GM12878 (cell line): ENCODE results near the gene TCEA2. TPM values are rescaled to one million over a fixed set of nuclear protein-coding genes. Genes with fewer than 3 reads are reported as not detected.

Experiments
- ATAC-seq: fragments of 200-7000 bp; cut with Tn5 transposase; 3 replicates; pipeline ENCODE4 v1.9.1; 2020; ENCODE audit warnings: mild to moderate bottlenecking, moderate library complexity
- BruUV-seq: library from RNA; stranded (reverse); fragments of 400-500 nt; replicated peaks from 2 replicates; lab custom pipeline; 2021; lab: Mats Ljungman, UMichigan
- CTCF ChIA-PET: fragments of 300-600 bp; sonication (Branson Sonifier 250); formaldehyde crosslinking; extraction: SDS; loops from one replicate; lab custom pipeline; 2021; ENCODE audit warnings: inconsistent platforms; lab: Yijun Ruan, JAX
- POLR2A ChIA-PET: fragments of 350-600 bp; formaldehyde crosslinking; extraction: SDS; loops from one replicate; lab custom pipeline; 2021; ENCODE audit warnings: inconsistent platforms; lab: Charles Lee
- RAD21 ChIA-PET: fragments of 300-600 bp; sonication (Branson Sonifier 250); formaldehyde crosslinking; loops from one replicate; lab custom pipeline; 2023; ENCODE audit warnings: antibody characterized with exemption; ENCODE audit not compliant: unreplicated experiment; lab: Charles Lee
- SMC1A ChIA-PET: fragments of 300-600 bp; sonication (Branson Sonifier 250); formaldehyde crosslinking; loops from one replicate; lab custom pipeline; 2023; ENCODE audit not compliant: unreplicated experiment, uncharacterized antibody; lab: Charles Lee
- DNase-seq: peaks from one replicate; pipeline ENCODE4 v3.0.0-alpha.2; 2011; ENCODE audit warnings: low read depth, low spot score
- FAIRE-seq: peaks from 3 replicates; lab custom pipeline; 2011; peaks lifted over from hg19 to GRCh38; lab: Jason Lieb, UNC
- H2AFZ ChIP-seq: 2 replicates; pipeline ENCODE4 v1.6.0; 2011; ENCODE audit warnings: low read depth, low read length, control low read depth; ENCODE audit not compliant: control insufficient read depth
- H3K27ac ChIP-seq: 2 replicates; pipeline ENCODE4 v1.5.1; 2011; ENCODE audit warnings: control low read depth; ENCODE audit not compliant: control insufficient read depth, insufficient read depth
- H3K27me3 ChIP-seq, 2 experiments: replicated peaks in 1 of 2; 2 replicates each; pipeline versions ENCODE4 v1.6.0 to v1.6.1; 2011; ENCODE audit warnings: low read length in 1 of 2; ENCODE audit not compliant: control insufficient read depth in 2 of 2, insufficient read depth in 2 of 2
- H3K36me3 ChIP-seq, 2 experiments: 2 replicates each; pipeline ENCODE4 v1.5.1; 2011; ENCODE audit warnings: low read length in 1 of 2; ENCODE audit not compliant: control insufficient read depth in 2 of 2, insufficient read depth in 2 of 2
- H3K4me1 ChIP-seq: 2 replicates; pipeline ENCODE4 v1.6.1; 2011; ENCODE audit warnings: mild to moderate bottlenecking, low read length, moderate library complexity, mixed read lengths; ENCODE audit not compliant: control insufficient read depth, insufficient read depth
- H3K4me2 ChIP-seq: 2 replicates; pipeline ENCODE4 v1.6.0; 2011; ENCODE audit warnings: control low read depth; ENCODE audit not compliant: control insufficient read depth, insufficient read depth
- H3K4me3 ChIP-seq: fragments of 200-600 bp; sonication (generic); 2 replicates; pipeline ENCODE4 v1.5.1; 2016
- H3K79me2 ChIP-seq: 2 replicates; pipeline ENCODE4 v1.6.0; 2011; ENCODE audit warnings: low read length; ENCODE audit not compliant: control insufficient read depth, insufficient read depth
- H3K9ac ChIP-seq: 2 replicates; pipeline ENCODE4 v1.8.0; 2011; ENCODE audit warnings: low read length, control low read depth, mixed read lengths; ENCODE audit not compliant: control insufficient read depth, insufficient read depth
- H3K9me3 ChIP-seq: replicated peaks from 3 replicates; pipeline ENCODE4 v1.5.1; 2011; ENCODE audit warnings: mild to moderate bottlenecking, low read length; ENCODE audit not compliant: control insufficient read depth, insufficient read depth
- H4K20me1 ChIP-seq: 2 replicates; pipeline ENCODE4 v1.6.0; 2011; ENCODE audit not compliant: control insufficient read depth, insufficient read depth
- CEBPB ChIP-seq, 2 experiments: fragments of 150-350 bp in 1 of 2; IDR thresholded peaks; 2 replicates each; pipeline ENCODE4 v1.6.1; 2012 to 2014; ENCODE audit warnings: low read depth in 2 of 2, low read length in 2 of 2, borderline replicate concordance in 1 of 2, inconsistent platforms in 1 of 2
- EGR1 ChIP-seq, 2 experiments: IDR thresholded peaks; 1 replicate in 1 of 2; 2 replicates in 1 of 2; pipeline ENCODE4 v1.6.1; 2011 to 2012; ENCODE audit warnings: low read depth in 2 of 2, low read length in 2 of 2, borderline replicate concordance in 1 of 2, mild to moderate bottlenecking in 1 of 2, moderate library complexity in 1 of 2
- EP300 ChIP-seq, 2 experiments: fragments of 150-350 bp in 1 of 2; IDR thresholded peaks; 2 replicates each; pipeline ENCODE4 v1.6.1; 2011 to 2012; ENCODE audit warnings: low read depth in 2 of 2, low read length in 2 of 2, borderline replicate concordance in 1 of 2, improper control_type of control experiment in 1 of 2, inconsistent platforms in 1 of 2; ENCODE audit not compliant: control insufficient read depth in 1 of 2
- ETV6 ChIP-seq, 2 experiments: fragments of 450-650 bp in 1 of 2; IDR thresholded peaks in 1 of 2; conservative IDR thresholded peaks in 1 of 2; 2 replicates each; pipeline ENCODE4 v1.6.1; 2014; ENCODE audit warnings: antibody characterized with exemption in 1 of 2, borderline replicate concordance in 1 of 2, low read depth in 1 of 2, mild to moderate bottlenecking in 1 of 2, moderate library complexity in 1 of 2
- HCFC1 ChIP-seq: fragments of 150-350 bp; IDR thresholded peaks from 2 replicates; pipeline ENCODE4 v1.6.1; 2014; ENCODE audit warnings: low read length
- KAT2A ChIP-seq: conservative IDR thresholded peaks from 2 replicates; pipeline ENCODE4 v1.6.1; 2011; ENCODE audit warnings: low read depth, low read length; ENCODE audit not compliant: control insufficient read depth
- MTA3 ChIP-seq: IDR thresholded peaks from 2 replicates; pipeline ENCODE4 v1.6.1; 2012; ENCODE audit warnings: low read length, inconsistent platforms, borderline replicate concordance
- RCOR1 ChIP-seq: conservative IDR thresholded peaks from 2 replicates; pipeline ENCODE4 v1.6.1; 2012; ENCODE audit warnings: low read depth, low read length, improper control_type of control experiment
- SIN3A ChIP-seq: IDR thresholded peaks from 2 replicates; pipeline ENCODE4 v1.6.1; 2012; ENCODE audit warnings: low read depth, low read length, improper control_type of control experiment
- SMARCA5 ChIP-seq: fragments of 450-650 bp; IDR thresholded peaks from 2 replicates; pipeline ENCODE4 v1.6.1; 2017; ENCODE audit warnings: mild to moderate bottlenecking
- STAT3 ChIP-seq: IDR thresholded peaks from 2 replicates; pipeline ENCODE4 v1.6.1; 2011; ENCODE audit warnings: low read depth, low read length, improper control_type of control experiment
- TCF7 ChIP-seq: IDR thresholded peaks from 2 replicates; pipeline ENCODE4 v1.6.1; 2014; ENCODE audit warnings: antibody characterized with exemption, borderline replicate concordance
- ZNF622 ChIP-seq: fragments of 450-650 bp; IDR thresholded peaks from 2 replicates; pipeline ENCODE4 v1.6.1; 2017; ENCODE audit warnings: mild to moderate bottlenecking, inconsistent platforms
- WGBS: methylation state at CpG from one replicate; pipeline ENCODE4 v1.1.6; 2016; ENCODE audit warnings: low lambda C conversion rate; ENCODE audit not compliant: insufficient replicate concordance, insufficient coverage; ENCODE audit errors: missing lambda C conversion rate; 5-methylcytosine and 5-hydroxymethylcytosine counted together
- in situ Hi-C: fragments of 300-500 bp; cut with MboI; formaldehyde crosslinking; loops from 9 replicates; pipeline ENCODE4 v1.14.3; 2018; ENCODE audit warnings: mixed read lengths
- intact Hi-C: fragments of 100-400 bp; cut with micrococcal nuclease; formaldehyde crosslinking; loops from one replicate; pipeline ENCODE4 v1.14.2; 2022; ENCODE audit not compliant: unreplicated experiment
- polyA plus RNA-seq, 11 experiments: library from polyadenylated mRNA; depleted of rRNA in 4 of 11; unstranded in 6 of 11; stranded (reverse) in 5 of 11; fragments of >200 nt; fragmentation: Nextera tagmentation in 4 of 11; fragmentation: Illumina TruSeq in 1 of 11; extraction: Ambion mirVana in 4 of 11; extraction: Trizol in 1 of 11; gene quantifications; 1 replicate in 1 of 11; 2 replicates in 10 of 11; pipeline versions ENCODE4 v1.2.1 to v1.2.3, GENCODE V29; 2011 to 2016; ENCODE audit warnings: inconsistent platforms in 2 of 11, missing spikeins in 2 of 11, low read depth in 1 of 11
- total RNA-seq, 4 experiments: library from RNA; depleted of rRNA in 3 of 4; stranded (reverse); fragments of >200 nt in 3 of 4; fragmentation: Illumina TruSeq in 1 of 4; extraction: Trizol in 1 of 4; gene quantifications; 2 replicates each; pipeline versions ENCODE4 v1.2.1 to v1.2.3, GENCODE V29; 2013 to 2021
- TF ChIP-seq, protein P1 (sequence below): IDR thresholded peaks from 2 replicates; pipeline ENCODE4 v1.6.1; 2012; ENCODE audit warnings: improper control_type of control experiment, low read depth, low read length; ENCODE audit not compliant: insufficient replicate concordance
- TF ChIP-seq, protein P2 (sequence below): IDR thresholded peaks from 2 replicates; pipeline ENCODE4 v1.6.1; 2012; ENCODE audit warnings: low read depth, low read length, improper control_type of control experiment

The TCEA2 gene
- total and polyA plus RNA-seq, 10 of the 15 experiments (the other 5 are each of a cell fraction or from before 2014, with no cell fraction given) = 3.4 to 42.5 (median 13.3) TPM

GRCh38 chr20:64049060-64049877 is 13.7 kb upstream of the TCEA2 start, which contains the start of gene SOX18:
Gene SOX18, minus strand, starts transcription at chr20:64049639. Its CDS starts 123 bp downstream, at chr20:64049516.
- H3K36me3 ChIP-seq = no peaks in the 10 kb centered on the region
- H3K4me3 ChIP-seq = no peak within 1 kb of the TSS
- no peak for FAIRE-seq
- no peaks in the 10 kb centered on the region for H3K79me2 ChIP-seq
- no peak within 1 kb of the TSS for H3K9ac ChIP-seq
- ChIA-PET RAD21 (no interaction called here), CTCF (no interaction called here), POLR2A (interaction anchor here (0.8 kb wide), 1 partner anchor 16 kb away, joined by 6 read pairs; no protein-coding TSS in a partner anchor), SMC1A (no interaction called here)
- no peaks in the 10 kb centered on the region for H4K20me1 ChIP-seq
- TSS peak; percentile 94 for BruUV-seq
- ATAC-seq = peak; percentile 43
- peaks cover 4 to 14% of the 10 kb centered on the region in 2 experiments; a peak in 3 of 4 replicates for H3K27me3 ChIP-seq
- H2AFZ ChIP-seq = no peak within 1 kb of the TSS
- no peak within 1 kb of the TSS for H3K27ac ChIP-seq
- H3K4me2 ChIP-seq = peak within 1 kb of the TSS; percentile 42
- peaks cover 4% of the 10 kb centered on the region for H3K4me1 ChIP-seq
- intact Hi-C loops (no loop called here), in situ Hi-C loops (no loop called here)
- 2% methylated on average over 11 of the region's 111 CpGs for WGBS
- DNase-seq = no peak
- H3K9me3 ChIP-seq = no peaks in the 10 kb centered on the region
- TF ChIP-seq MTA3 (no peak), EGR1 (IDR thresholded peaks at IDR 0.05; ENCODE audit: borderline replicate concordance in 1 of 2, low read depth in 2 of 2, low read length in 2 of 2) (0 out of 3 replicates have a peak, but pooled peaks of 1 of the 2 experiments have one; percentile 23), KAT2A (no peak), RCOR1 (no peak), ETV6 (conservative IDR thresholded peaks at IDR 0.05 in 1 of 2, IDR thresholded peaks at IDR 0.05 in 1 of 2; ENCODE audit: borderline replicate concordance in 1 of 2, low read depth in 1 of 2) (no peak), STAT3 (no peak), HCFC1 (no peak), EP300 (IDR thresholded peaks at IDR 0.05; ENCODE audit: borderline replicate concordance in 1 of 2, control insufficient read depth in 1 of 2, low read depth in 2 of 2, low read length in 2 of 2) (no peak), TCF7 (no peak), ZNF622 (no peak), SIN3A (no peak), CEBPB (IDR thresholded peaks at IDR 0.05; ENCODE audit: borderline replicate concordance in 1 of 2, low read depth in 2 of 2, low read length in 2 of 2) (no peak), SMARCA5 (no peak)
- TF ChIP-seq, protein P1, sequence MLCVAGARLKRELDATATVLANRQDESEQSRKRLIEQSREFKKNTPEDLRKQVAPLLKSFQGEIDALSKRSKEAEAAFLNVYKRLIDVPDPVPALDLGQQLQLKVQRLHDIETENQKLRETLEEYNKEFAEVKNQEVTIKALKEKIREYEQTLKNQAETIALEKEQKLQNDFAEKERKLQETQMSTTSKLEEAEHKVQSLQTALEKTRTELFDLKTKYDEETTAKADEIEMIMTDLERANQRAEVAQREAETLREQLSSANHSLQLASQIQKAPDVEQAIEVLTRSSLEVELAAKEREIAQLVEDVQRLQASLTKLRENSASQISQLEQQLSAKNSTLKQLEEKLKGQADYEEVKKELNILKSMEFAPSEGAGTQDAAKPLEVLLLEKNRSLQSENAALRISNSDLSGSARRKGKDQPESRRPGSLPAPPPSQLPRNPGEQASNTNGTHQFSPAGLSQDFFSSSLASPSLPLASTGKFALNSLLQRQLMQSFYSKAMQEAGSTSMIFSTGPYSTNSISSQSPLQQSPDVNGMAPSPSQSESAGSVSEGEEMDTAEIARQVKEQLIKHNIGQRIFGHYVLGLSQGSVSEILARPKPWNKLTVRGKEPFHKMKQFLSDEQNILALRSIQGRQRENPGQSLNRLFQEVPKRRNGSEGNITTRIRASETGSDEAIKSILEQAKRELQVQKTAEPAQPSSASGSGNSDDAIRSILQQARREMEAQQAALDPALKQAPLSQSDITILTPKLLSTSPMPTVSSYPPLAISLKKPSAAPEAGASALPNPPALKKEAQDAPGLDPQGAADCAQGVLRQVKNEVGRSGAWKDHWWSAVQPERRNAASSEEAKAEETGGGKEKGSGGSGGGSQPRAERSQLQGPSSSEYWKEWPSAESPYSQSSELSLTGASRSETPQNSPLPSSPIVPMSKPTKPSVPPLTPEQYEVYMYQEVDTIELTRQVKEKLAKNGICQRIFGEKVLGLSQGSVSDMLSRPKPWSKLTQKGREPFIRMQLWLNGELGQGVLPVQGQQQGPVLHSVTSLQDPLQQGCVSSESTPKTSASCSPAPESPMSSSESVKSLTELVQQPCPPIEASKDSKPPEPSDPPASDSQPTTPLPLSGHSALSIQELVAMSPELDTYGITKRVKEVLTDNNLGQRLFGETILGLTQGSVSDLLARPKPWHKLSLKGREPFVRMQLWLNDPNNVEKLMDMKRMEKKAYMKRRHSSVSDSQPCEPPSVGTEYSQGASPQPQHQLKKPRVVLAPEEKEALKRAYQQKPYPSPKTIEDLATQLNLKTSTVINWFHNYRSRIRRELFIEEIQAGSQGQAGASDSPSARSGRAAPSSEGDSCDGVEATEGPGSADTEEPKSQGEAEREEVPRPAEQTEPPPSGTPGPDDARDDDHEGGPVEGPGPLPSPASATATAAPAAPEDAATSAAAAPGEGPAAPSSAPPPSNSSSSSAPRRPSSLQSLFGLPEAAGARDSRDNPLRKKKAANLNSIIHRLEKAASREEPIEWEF = no peak
- TF ChIP-seq, protein P2, sequence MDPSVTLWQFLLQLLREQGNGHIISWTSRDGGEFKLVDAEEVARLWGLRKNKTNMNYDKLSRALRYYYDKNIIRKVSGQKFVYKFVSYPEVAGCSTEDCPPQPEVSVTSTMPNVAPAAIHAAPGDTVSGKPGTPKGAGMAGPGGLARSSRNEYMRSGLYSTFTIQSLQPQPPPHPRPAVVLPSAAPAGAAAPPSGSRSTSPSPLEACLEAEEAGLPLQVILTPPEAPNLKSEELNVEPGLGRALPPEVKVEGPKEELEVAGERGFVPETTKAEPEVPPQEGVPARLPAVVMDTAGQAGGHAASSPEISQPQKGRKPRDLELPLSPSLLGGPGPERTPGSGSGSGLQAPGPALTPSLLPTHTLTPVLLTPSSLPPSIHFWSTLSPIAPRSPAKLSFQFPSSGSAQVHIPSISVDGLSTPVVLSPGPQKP = no peak
